Inflammatory macrophage (primary cell): ENCODE measurements around the gene OR8B8.
"Not testable (repeated sequence)": the region's sequence is repeated elsewhere in the genome, so short reads cannot be mapped to it uniquely, and the experiment has no call there.

Experiments used
- DNase-seq, 2 donors: peaks; one replicate each; pipeline ENCODE4 v3.0.0-alpha.2; 2020 to 2022
- total RNA-seq, 18 experiments: gene quantifications; one replicate each; lab custom pipeline; 2026; ENCODE audit warnings: mixed read lengths in 6 of 18, inconsistent platforms in 2 of 18; lab: John Stamatoyannopoulos, UW

The OR8B8 gene
- 0 to 0.23 (median 0) reads per million in 18 experiments for total RNA-seq

GRCh38 chr11:124445646-124446150 is at the start of gene OR8B8:
TSS of gene OR8B8 (minus strand) at chr11:124445696. CDS start at chr11:124441085, 4,611 bp downstream.
- DNase-seq, result no peak

DNA sequence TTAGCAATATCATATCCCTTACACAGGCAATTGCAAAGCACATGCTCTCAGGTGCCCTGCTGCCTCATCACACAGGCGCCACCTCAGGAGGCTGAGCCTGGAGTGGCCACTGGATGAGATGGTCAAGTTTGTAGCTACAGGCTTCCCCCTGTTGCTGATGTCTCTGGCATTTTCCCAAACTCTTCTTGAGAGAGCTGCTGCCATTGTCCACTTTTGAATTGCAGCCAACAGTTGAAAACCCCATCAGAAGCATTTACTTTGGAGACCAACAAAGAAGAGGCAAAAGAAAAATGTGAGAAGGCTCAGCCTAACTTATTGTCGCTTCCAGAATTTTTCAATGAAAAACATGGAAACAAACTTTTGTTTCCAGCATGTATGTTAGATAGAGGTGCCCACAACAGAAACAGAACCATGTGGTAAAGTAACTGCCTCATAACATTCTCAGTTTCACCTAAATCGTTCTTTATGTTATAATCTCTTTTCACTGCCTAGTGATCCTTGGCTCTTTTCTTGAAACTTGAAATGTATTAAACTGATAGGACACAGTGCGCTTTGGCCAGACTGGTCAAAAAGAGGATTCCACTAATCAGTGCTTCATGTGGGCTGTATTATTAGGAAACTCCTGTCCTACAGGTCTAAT is 47.6 kb upstream of the OR8B8 start:
- DNase-seq, result no peak

DNA sequence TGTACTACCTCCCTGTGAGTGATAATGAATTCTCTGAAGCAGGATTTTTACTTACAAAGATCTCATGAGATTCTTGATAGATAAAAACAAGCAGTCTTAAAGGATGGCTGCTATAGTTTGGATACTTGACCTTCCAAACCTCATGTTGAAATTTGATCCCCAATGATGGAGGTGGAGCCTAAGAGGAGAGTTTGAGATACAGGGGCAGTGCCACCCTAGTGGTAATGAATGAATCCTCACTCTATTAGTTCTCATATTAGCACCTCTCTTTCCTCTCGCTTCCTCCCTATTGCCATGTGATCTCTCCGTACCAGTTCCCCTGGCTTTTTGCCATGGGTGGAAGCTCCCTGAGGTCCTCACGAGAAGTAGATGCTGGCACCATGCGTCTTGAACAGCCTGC is 37.9 kb upstream of the OR8B8 start:
- DNase-seq, result no peak

- DNase-seq, result no peak
Measured at GRCh38 chr11:124482362-124483147, 37.1 kb upstream of the OR8B8 start.

GRCh38 chr11:124481365-124482323 is 36.1 kb upstream of the OR8B8 start:
- DNase-seq, result peak in 1 of 2 donors; percentile 6

GRCh38 chr11:124479561-124479960 is 34.1 kb upstream of the OR8B8 start:
- DNase-seq, result no peak

GRCh38 chr11:124475265-124475664 is 29.8 kb upstream of the OR8B8 start:
- no peak for DNase-seq

GRCh38 chr11:124474779-124475178 is 29.3 kb upstream of the OR8B8 start:
- no peak for DNase-seq

- no peak for DNase-seq
Measured at GRCh38 chr11:124474079-124474478, 28.6 kb upstream of the OR8B8 start.

- no peak for DNase-seq
Measured at GRCh38 chr11:124473476-124473875, 28.0 kb upstream of the OR8B8 start.

DNA sequence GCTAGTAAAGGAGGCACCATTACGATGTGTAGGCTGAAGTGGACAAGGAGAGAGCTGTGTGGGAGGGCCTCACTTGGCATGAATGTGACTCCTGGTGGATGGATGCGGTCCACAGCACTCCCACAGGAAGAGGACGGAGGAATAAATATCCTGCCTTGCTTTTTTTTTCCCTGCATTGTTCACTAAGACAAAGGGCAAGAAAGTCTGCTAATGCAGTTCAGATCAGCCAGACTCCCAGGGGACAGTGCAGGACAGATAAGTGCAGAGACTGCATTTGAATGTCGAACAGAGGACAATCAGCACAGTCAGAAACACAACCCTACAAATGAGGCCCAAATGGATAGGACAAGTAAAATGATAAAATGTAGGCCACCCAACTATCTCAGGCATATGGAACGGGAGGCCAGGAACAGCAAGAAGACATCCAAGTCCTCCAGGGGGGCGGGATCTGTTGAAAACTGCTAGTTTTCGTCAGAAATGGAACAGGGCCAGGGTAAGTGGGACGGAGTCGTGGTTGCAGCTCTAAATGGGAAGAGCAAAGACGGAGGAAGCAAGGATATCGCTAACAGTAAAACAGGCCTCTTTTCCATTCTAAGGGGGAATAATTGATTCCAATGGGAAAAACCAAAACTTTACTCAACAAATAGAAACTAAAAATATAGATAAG is 25.2 kb upstream of the OR8B8 start:
- DNase-seq, result no peak

DNA sequence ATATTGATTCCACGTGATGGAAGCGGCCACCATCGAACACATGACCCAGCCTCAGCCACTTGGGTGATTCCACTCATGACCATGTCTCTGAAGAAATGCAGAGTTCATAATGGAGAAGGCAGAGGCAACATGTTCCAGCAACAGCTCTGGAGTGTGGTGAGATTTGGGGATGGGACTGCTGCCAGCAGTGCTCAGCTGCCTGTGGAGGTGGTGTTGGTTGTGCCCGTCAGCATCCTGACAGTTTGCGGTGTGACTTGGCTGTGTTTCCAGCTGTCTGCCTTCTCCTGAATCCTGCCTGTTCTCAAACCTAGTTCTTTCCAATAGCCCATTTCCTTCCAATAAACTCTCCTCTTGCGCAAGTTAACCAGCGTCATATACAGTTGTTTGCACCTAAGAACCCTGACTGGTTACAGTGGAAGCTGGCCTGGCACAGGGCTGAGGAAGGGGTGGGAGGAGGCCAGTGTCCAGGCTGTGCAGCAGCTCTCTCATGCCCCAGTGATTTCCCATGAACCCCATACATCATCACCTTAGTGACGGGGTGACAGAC is 22.0 kb upstream of the OR8B8 start:
- no peak for DNase-seq

GRCh38 chr11:124465368-124465767 is 19.9 kb upstream of the OR8B8 start:
- DNase-seq, result no peak

DNA sequence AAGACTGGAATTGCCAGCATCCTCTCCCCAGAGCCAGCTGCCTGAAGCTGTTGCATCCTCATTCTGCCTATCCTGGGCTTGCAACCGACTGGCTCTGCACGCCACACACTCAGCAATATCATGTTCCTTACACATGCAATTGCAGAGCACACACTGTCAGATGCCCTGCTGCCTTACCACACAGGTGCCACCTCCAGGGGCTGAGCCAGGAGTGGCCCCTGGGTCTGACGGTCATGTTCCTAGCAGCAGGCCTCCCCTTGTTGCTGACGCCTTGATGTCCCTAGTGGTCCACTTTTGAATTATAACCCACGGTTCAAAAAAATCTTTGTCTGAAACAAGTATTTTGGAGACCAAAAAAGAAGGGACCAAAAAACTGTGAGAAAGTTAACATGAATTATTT is 18.5 kb upstream of the OR8B8 start:
- DNase-seq, result no peak

GRCh38 chr11:124463324-124463723 is 17.8 kb upstream of the OR8B8 start:
- DNase-seq, result no peak

- DNase-seq, result no peak
Measured at GRCh38 chr11:124460459-124460858, 15.0 kb upstream of the OR8B8 start.

GRCh38 chr11:124459379-124459778 is 13.9 kb upstream of the OR8B8 start:
- not testable (repeated sequence) for DNase-seq

GRCh38 chr11:124454552-124454951 is 9.1 kb upstream of the OR8B8 start:
- no peak for DNase-seq

DNA sequence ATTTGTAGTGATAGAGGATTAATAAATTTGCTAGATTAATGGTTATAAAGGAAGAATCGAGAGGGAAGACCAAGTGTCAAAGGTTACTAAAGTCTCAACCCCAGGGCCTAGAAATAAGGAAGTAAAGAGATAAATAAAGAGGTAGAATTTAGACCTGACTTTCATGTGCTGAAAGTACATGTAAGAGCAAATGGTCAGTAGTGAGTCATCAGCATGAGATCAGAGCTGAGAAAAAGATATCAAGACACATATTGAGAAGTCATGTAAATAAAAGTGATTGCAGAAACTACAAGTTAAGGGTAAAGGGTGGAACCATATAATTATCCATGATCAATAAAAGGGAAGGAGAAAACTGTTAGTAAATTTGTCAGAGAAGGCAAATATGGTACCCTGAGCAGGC is 1.4 kb upstream of the OR8B8 start:
- DNase-seq, result no peak

- no peak for DNase-seq
Measured at GRCh38 chr11:124442847-124443246, 2.6 kb downstream of the OR8B8 start.

DNA sequence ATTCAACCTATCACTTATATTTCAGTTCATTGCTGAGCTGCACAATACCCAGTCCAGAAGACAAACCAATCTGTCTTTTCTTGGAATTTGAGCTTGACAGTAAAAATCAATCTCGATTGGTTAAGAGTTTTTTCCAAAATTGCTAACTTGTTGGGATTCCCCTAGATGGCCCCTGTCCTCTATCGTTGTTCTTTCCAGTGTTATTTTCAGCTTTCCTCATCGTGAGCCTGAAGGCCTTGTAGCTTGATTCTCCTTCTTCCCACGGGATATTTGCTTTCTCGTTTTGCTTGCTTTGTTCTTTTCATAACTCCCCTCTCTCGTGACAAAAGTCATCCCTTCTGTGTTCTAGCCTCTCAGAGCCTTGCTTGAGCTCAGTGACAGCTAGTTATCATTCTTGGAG is 3.1 kb downstream of the OR8B8 start:
- DNase-seq, result no peak

- no peak for DNase-seq
Measured at GRCh38 chr11:124441519-124441918, 4.0 kb downstream of the OR8B8 start.
